Mesothelial cell of epicardium (in vitro differentiated cells): ENCODE results near the gene ARSI. TPM values are rescaled to one million over a fixed set of nuclear protein-coding genes. Genes with fewer than 3 reads are reported as not detected.

ENCODE experiments used
- DNase-seq, 2 experiments: peaks; one replicate each; pipeline ENCODE4 v3.0.0; 2021; ENCODE audit warnings: low spot score in 2 of 2; ENCODE audit not compliant: unreplicated experiment in 2 of 2
- H3K27ac Mint-ChIP-seq: 2 replicates; pipeline ENCODE4 v1.8.0; 2021; ENCODE audit warnings: mixed read lengths
- H3K27me3 Mint-ChIP-seq: 2 replicates; pipeline ENCODE4 v1.8.0; 2021; ENCODE audit warnings: low read depth, mixed read lengths
- H3K36me3 Mint-ChIP-seq: 2 replicates; pipeline ENCODE4 v1.8.0; 2021; ENCODE audit warnings: mixed read lengths
- H3K4me1 Mint-ChIP-seq: 2 replicates; pipeline ENCODE4 v1.8.0; 2021; ENCODE audit warnings: mixed read lengths
- H3K4me3 Mint-ChIP-seq: 2 replicates; pipeline ENCODE4 v1.8.0; 2021; ENCODE audit warnings: mild to moderate bottlenecking, moderate library complexity, mixed read lengths
- H3K9me3 Mint-ChIP-seq: 2 replicates; pipeline ENCODE4 v1.8.0; 2021; ENCODE audit warnings: mixed read lengths
- total RNA-seq: library from RNA; stranded (reverse); gene quantifications from 3 replicates; pipeline ENCODE4 v1.2.1, GENCODE V29; 2021
- TF ChIP-seq, protein P1 (sequence below): fragments of 200-600 bp; sonication (generic); IDR thresholded peaks from one replicate; pipeline ENCODE4 v1.5.0; 2021; ENCODE audit warnings: antibody characterized with exemption; ENCODE audit not compliant: unreplicated experiment

ARSI gene
- total RNA-seq, 1 donor from 2014 or later = 18.8 TPM

DNA sequence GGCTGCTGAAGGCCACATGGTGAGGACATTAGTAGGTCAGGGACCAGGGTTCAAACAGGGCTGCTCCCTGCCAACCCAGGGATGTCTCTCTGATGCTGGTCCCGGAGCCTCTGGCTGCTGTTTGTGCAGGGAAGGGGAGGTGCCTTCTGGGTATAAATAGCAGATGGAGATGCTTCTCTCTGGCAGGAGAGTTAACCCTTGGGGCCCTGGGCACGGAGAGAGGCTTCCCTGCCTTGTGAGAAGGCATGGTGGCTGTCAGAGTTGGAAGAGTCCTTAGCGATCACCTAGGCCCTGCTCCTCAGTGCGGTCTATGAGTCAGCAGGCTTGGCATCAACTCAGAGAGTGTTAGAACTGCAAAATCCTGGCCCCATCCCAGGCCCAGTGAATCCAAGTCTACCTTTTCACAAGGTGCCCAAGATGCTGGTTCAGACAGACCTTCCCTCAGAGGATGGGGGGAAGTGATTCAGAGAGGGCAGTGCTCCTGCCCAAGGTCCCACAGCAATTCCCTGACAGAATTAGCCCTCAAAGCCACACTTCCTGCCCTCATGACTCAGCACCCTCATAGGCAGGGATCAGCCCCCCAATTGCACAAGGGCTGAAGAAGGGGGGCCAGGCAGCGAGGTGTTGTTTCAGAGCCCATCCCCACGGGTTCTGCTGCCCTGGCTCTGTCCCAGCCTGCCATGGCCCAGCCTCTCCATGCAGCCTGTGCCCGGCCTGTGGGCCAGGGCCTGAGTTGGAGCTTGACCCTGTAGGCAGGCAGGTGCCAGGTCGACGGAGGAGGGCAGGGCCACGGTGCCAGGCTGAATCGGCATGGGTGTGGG is 38.7 kb downstream of the ARSI start:
- no peaks in the 10 kb centered on the region for H3K27me3 Mint-ChIP-seq
- peaks cover 1% of the 10 kb centered on the region for H3K4me1 Mint-ChIP-seq
- no peak overlapping the region for H3K27ac Mint-ChIP-seq
- TF ChIP-seq, protein P1, sequence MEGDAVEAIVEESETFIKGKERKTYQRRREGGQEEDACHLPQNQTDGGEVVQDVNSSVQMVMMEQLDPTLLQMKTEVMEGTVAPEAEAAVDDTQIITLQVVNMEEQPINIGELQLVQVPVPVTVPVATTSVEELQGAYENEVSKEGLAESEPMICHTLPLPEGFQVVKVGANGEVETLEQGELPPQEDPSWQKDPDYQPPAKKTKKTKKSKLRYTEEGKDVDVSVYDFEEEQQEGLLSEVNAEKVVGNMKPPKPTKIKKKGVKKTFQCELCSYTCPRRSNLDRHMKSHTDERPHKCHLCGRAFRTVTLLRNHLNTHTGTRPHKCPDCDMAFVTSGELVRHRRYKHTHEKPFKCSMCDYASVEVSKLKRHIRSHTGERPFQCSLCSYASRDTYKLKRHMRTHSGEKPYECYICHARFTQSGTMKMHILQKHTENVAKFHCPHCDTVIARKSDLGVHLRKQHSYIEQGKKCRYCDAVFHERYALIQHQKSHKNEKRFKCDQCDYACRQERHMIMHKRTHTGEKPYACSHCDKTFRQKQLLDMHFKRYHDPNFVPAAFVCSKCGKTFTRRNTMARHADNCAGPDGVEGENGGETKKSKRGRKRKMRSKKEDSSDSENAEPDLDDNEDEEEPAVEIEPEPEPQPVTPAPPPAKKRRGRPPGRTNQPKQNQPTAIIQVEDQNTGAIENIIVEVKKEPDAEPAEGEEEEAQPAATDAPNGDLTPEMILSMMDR = no peak
- no peaks in the 10 kb centered on the region for H3K9me3 Mint-ChIP-seq
- H3K4me3 Mint-ChIP-seq = no peak overlapping the region
- no peaks in the 10 kb centered on the region for H3K36me3 Mint-ChIP-seq
- no peak for DNase-seq

DNA sequence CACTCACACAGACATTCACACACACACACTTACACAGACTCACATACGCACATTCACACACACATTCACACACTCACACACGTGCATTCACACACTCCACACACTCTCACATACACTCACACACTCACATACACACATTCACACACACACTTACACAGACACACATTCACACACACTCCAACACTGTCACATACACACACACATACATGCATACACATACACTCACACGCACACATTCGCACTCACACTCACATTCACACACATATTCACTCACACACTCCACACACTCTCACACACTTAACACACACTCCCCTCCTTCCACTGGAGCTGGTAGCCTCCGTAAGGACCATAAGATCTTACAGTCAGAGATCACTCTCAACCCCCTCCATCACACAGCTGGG is 39.3 kb downstream of the ARSI start:
- Mint-ChIP-seq H3K4me1 (peaks cover 1% of the 10 kb centered on the region), H3K27ac (no peak overlapping the region), H3K9me3 (no peaks in the 10 kb centered on the region), H3K4me3 (no peak overlapping the region), H3K36me3 (no peaks in the 10 kb centered on the region), H3K27me3 (no peaks in the 10 kb centered on the region)
- TF ChIP-seq, protein P1 = no peak
- DNase-seq = no peak

DNA sequence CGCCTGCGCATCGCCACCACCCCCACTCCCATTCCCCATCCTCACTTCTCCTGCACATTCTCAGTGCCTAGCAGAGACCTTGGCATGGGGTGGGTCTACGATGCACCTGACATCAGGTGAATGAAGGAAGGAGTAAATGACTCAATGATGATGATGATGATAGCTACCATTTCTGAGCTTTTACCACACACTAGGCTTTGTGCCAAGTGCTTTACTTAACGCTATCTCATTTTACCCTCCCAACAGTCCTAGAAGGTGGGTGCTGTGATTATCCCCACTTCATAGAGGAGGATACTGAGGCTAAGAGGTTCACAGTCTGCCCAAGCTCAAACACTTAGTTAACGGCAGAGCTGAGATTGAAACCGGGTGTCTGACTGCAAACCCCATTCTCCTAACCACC is 40.2 kb downstream of the ARSI start:
- H3K27me3 Mint-ChIP-seq = no peaks in the 10 kb centered on the region
- peaks cover 1% of the 10 kb centered on the region for H3K4me1 Mint-ChIP-seq
- no peak overlapping the region for H3K27ac Mint-ChIP-seq
- H3K4me3 Mint-ChIP-seq = no peak overlapping the region
- no peaks in the 10 kb centered on the region for H3K9me3 Mint-ChIP-seq
- DNase-seq = no peak
- H3K36me3 Mint-ChIP-seq = no peaks in the 10 kb centered on the region
- TF ChIP-seq, protein P1 = no peak

DNA sequence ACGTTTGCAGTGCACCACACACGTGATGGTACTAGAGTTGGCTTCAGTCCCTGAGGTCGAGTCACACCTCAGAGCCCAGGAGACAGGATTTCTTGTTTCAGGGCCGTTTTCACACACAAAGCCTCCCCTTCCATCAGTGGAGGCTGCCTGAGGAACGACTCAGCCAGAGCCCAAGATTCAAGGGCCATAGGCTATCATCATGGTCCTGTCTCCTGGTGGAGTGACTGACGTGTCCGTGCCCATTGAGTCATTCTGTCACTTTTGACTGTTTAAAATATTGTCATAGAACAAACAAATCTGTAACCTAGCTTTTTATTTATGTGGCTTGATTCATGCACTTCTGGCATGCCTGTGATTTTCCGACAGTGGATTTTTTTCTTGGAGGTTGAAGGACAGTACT is 41.5 kb downstream of the ARSI start:
- no peak overlapping the region for H3K4me3 Mint-ChIP-seq
- H3K27ac Mint-ChIP-seq = no peak overlapping the region
- no peaks in the 10 kb centered on the region for H3K27me3 Mint-ChIP-seq
- H3K4me1 Mint-ChIP-seq = no peaks in the 10 kb centered on the region
- TF ChIP-seq, protein P1 = no peak
- no peak for DNase-seq
- H3K9me3 Mint-ChIP-seq = no peaks in the 10 kb centered on the region
- no peaks in the 10 kb centered on the region for H3K36me3 Mint-ChIP-seq

DNA sequence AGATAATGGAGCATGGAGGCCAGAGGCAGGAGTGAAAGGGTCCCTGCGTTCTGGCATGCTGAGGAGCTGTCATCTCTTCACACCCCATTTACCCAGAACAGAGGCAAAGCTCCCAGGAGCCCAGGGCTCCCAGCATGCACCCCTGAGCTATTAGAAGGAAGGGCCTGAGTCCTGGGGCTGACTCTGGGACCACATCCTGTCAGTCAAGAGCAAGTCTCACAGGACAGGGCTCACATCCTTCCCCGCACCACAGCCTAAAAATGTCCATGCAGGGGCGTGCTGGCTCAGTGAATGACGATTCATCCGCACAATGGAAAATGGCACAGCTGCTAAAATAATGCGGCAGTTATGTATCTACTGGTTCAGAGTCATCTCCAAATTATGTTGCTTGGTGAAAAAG is 44.6 kb downstream of the ARSI start:
- Mint-ChIP-seq H3K27ac (no peak overlapping the region), H3K4me1 (no peaks in the 10 kb centered on the region), H3K4me3 (no peak overlapping the region), H3K9me3 (no peaks in the 10 kb centered on the region), H3K36me3 (no peaks in the 10 kb centered on the region), H3K27me3 (no peaks in the 10 kb centered on the region)
- TF ChIP-seq, protein P1 = no peak
- DNase-seq = no peak

DNA sequence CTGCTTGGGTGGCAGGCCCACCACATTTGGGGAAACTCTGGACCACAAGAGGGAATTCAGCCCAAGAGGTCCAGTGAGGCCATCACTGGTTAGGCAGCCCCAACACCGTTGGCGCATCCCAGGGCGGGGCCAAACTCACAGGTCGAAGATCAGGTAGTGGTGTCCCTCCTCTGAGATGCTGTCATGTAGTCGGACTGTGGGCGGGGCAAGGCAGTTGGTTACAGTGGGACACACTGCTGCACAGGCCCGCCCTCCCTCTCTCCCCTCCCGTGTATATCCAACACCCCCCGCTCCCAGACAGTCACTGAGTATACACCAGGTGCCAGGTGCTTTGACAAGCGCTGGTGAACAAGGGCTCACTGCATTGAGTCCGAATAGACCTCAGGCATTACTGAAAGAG is 45.3 kb downstream of the ARSI start:
- TF ChIP-seq, protein P1 = no peak
- no peaks in the 10 kb centered on the region for H3K36me3 Mint-ChIP-seq
- no peak overlapping the region for H3K4me3 Mint-ChIP-seq
- H3K4me1 Mint-ChIP-seq = no peaks in the 10 kb centered on the region
- no peak overlapping the region for H3K27ac Mint-ChIP-seq
- DNase-seq = no peak
- H3K9me3 Mint-ChIP-seq = no peaks in the 10 kb centered on the region
- no peaks in the 10 kb centered on the region for H3K27me3 Mint-ChIP-seq
